Karpas-422 (cell line): ENCODE data around the gene JUND. TPM values are rescaled to one million over a fixed set of nuclear protein-coding genes. Genes with fewer than 3 reads are reported as not detected.

Experiments
- DNase-seq: peaks from one replicate; pipeline ENCODE4 v3.0.0-alpha.2; 2015
- H2AFZ ChIP-seq: fragments of 200-600 bp; sonication (generic); 2 replicates; pipeline ENCODE4 v1.6.1; 2014; ENCODE audit warnings: antibody characterized with exemption, low read length, mixed read lengths
- H3K27ac ChIP-seq: fragments of 200-600 bp; sonication (generic); 2 replicates; pipeline ENCODE4 v1.5.1; 2014; ENCODE audit warnings: mild to moderate bottlenecking, low read length, moderate library complexity
- H3K27me3 ChIP-seq: fragments of 200-600 bp; sonication (generic); 2 replicates; pipeline ENCODE4 v1.6.1; 2014; ENCODE audit warnings: low read length, mixed read lengths
- H3K36me3 ChIP-seq: fragments of 200-600 bp; sonication (generic); 2 replicates; pipeline ENCODE4 v1.6.1; 2014; ENCODE audit warnings: low read length, mixed read lengths; ENCODE audit not compliant: insufficient read depth
- H3K4me1 ChIP-seq: fragments of 200-600 bp; sonication (generic); 2 replicates; pipeline ENCODE4 v1.6.1; 2014; ENCODE audit warnings: mild to moderate bottlenecking, low read length, mixed read lengths
- H3K4me2 ChIP-seq: fragments of 200-600 bp; sonication (generic); 2 replicates; pipeline ENCODE4 v1.6.1; 2014; ENCODE audit warnings: low read length, low read depth, mild to moderate bottlenecking; ENCODE audit not compliant: poor library complexity, severe bottlenecking
- H3K4me3 ChIP-seq: fragments of 200-600 bp; sonication (generic); 2 replicates; pipeline ENCODE4 v1.5.1; 2014; ENCODE audit warnings: mild to moderate bottlenecking, antibody characterized with exemption, low read length, mixed read lengths
- H3K79me2 ChIP-seq: fragments of 200-600 bp; sonication (generic); 2 replicates; pipeline ENCODE4 v1.6.1; 2014; ENCODE audit warnings: mild to moderate bottlenecking, low read length, mixed read lengths
- H3K9ac ChIP-seq: fragments of 200-600 bp; sonication (generic); 2 replicates; pipeline ENCODE4 v1.6.0; 2014; ENCODE audit warnings: low read length
- H3K9me2 ChIP-seq: fragments of 200-600 bp; sonication (generic), shearing (Covaris generic); replicated peaks from 2 replicates; pipeline ENCODE4 v1.6.0; 2014; ENCODE audit warnings: mild to moderate bottlenecking, low read length, moderate library complexity; ENCODE audit not compliant: insufficient read depth
- H3K9me3 ChIP-seq: fragments of 300-700, 200-600 bp; sonication (generic); 2 replicates; pipeline ENCODE4 v1.6.1; 2014; ENCODE audit warnings: low read length, mixed read lengths
- H4K20me1 ChIP-seq: fragments of 200-600 bp; sonication (generic); 2 replicates; pipeline ENCODE4 v1.6.1; 2014; ENCODE audit warnings: mild to moderate bottlenecking, antibody characterized with exemption, low read length, low read depth; ENCODE audit not compliant: insufficient read depth
- total RNA-seq: library from RNA; depleted of rRNA; stranded (reverse); fragments of >200 nt; shearing (Covaris generic); gene quantifications from 2 replicates; pipeline ENCODE4 v1.2.3, GENCODE V29; 2014; ENCODE audit warnings: low replicate concordance

JUND gene
- total RNA-seq, 1 experiment from 2014 or later: 69.5 TPM

- H3K9me2 ChIP-seq: no peaks in the 10 kb centered on the region
- no peak overlapping the region for H3K4me3 ChIP-seq
- no peak overlapping the region for H3K27ac ChIP-seq
- H3K4me2 ChIP-seq: no peak overlapping the region
- no peaks in the 10 kb centered on the region for H3K36me3 ChIP-seq
- H4K20me1 ChIP-seq: no peaks in the 10 kb centered on the region
- no peaks in the 10 kb centered on the region for H3K27me3 ChIP-seq
- no peaks in the 10 kb centered on the region for H3K79me2 ChIP-seq
- DNase-seq: no peak
- no peak overlapping the region for H3K9ac ChIP-seq
- no peaks in the 10 kb centered on the region for H3K9me3 ChIP-seq
- peaks cover 31% of the 10 kb centered on the region for H3K4me1 ChIP-seq
- H2AFZ ChIP-seq: no peak overlapping the region
These were observed 13.6 kb upstream of the JUND start for GRCh38 chr19:18295034-18295451.

- Histone ChIP-seq H4K20me1 (no peaks in the 10 kb centered on the region), H2AFZ (no peak overlapping the region), H3K27me3 (no peaks in the 10 kb centered on the region), H3K9ac (no peak overlapping the region), H3K4me1 (peaks cover 31% of the 10 kb centered on the region), H3K27ac (no peak overlapping the region), H3K9me3 (no peaks in the 10 kb centered on the region), H3K36me3 (no peaks in the 10 kb centered on the region), H3K4me2 (no peak overlapping the region), H3K9me2 (no peaks in the 10 kb centered on the region), H3K79me2 (no peaks in the 10 kb centered on the region), H3K4me3 (no peak overlapping the region)
- peak; percentile 76 for DNase-seq
These were observed 13.0 kb upstream of the JUND start for GRCh38 chr19:18294467-18294864.

GRCh38 chr19:18293642-18294466, 12.4 kb upstream of the JUND start:
- Histone ChIP-seq H3K27ac (no peak overlapping the region), H3K9me2 (no peaks in the 10 kb centered on the region), H3K4me2 (no peak overlapping the region), H2AFZ (no peak overlapping the region), H3K9me3 (no peaks in the 10 kb centered on the region), H3K79me2 (no peaks in the 10 kb centered on the region), H3K4me1 (peaks cover 31% of the 10 kb centered on the region), H3K27me3 (no peaks in the 10 kb centered on the region), H3K36me3 (no peaks in the 10 kb centered on the region), H4K20me1 (no peaks in the 10 kb centered on the region), H3K4me3 (no peak overlapping the region), H3K9ac (0 out of 2 replicates have a peak overlapping the region, but pooled peaks have one; percentile 78)
- no peak for DNase-seq

GRCh38 chr19:18292810-18293641, 11.6 kb upstream of the JUND start:
- H2AFZ ChIP-seq: peak overlapping the region; percentile 67; the same call in 1 of the 2 replicates
- H3K79me2 ChIP-seq: no peaks in the 10 kb centered on the region
- no peaks in the 10 kb centered on the region for H3K36me3 ChIP-seq
- H3K9me3 ChIP-seq: no peaks in the 10 kb centered on the region
- peaks cover 31% of the 10 kb centered on the region for H3K4me1 ChIP-seq
- H3K4me3 ChIP-seq: peak overlapping the region; percentile 69
- no peak overlapping the region for H3K27ac ChIP-seq
- peak overlapping the region; percentile 78 for H3K9ac ChIP-seq
- no peaks in the 10 kb centered on the region for H4K20me1 ChIP-seq
- no peaks in the 10 kb centered on the region for H3K27me3 ChIP-seq
- H3K9me2 ChIP-seq: no peaks in the 10 kb centered on the region
- H3K4me2 ChIP-seq: peak overlapping the region; percentile 79
- no peak for DNase-seq

- no peaks in the 10 kb centered on the region for H4K20me1 ChIP-seq
- H3K27me3 ChIP-seq: no peaks in the 10 kb centered on the region
- no peak overlapping the region for H3K27ac ChIP-seq
- no peaks in the 10 kb centered on the region for H3K9me3 ChIP-seq
- H3K79me2 ChIP-seq: no peaks in the 10 kb centered on the region
- H3K36me3 ChIP-seq: no peaks in the 10 kb centered on the region
- H3K4me1 ChIP-seq: peaks cover 31% of the 10 kb centered on the region
- peak overlapping the region; percentile 69 for H3K4me3 ChIP-seq
- H2AFZ ChIP-seq: peak overlapping the region; percentile 67
- no peak for DNase-seq
- peak overlapping the region; percentile 79 for H3K4me2 ChIP-seq
- H3K9me2 ChIP-seq: no peaks in the 10 kb centered on the region
- H3K9ac ChIP-seq: peak overlapping the region; percentile 78
These were observed 11.0 kb upstream of the JUND start for GRCh38 chr19:18292462-18292809.

- H3K36me3 ChIP-seq: no peaks in the 10 kb centered on the region
- H2AFZ ChIP-seq: peak overlapping the region; percentile 67
- H3K27me3 ChIP-seq: no peaks in the 10 kb centered on the region
- H3K4me1 ChIP-seq: peaks cover 31% of the 10 kb centered on the region
- no peaks in the 10 kb centered on the region for H3K79me2 ChIP-seq
- H3K9me3 ChIP-seq: no peaks in the 10 kb centered on the region
- no peaks in the 10 kb centered on the region for H3K9me2 ChIP-seq
- DNase-seq: peak; percentile 79
- H3K4me3 ChIP-seq: peak overlapping the region; percentile 69
- peak overlapping the region; percentile 79 for H3K4me2 ChIP-seq
- H3K27ac ChIP-seq: no peak overlapping the region
- H4K20me1 ChIP-seq: no peaks in the 10 kb centered on the region
- H3K9ac ChIP-seq: peak overlapping the region; percentile 78
These were observed 10.4 kb upstream of the JUND start for GRCh38 chr19:18291590-18292461.

GRCh38 chr19:18291019-18291524, 9.7 kb upstream of the JUND start:
- no peaks in the 10 kb centered on the region for H3K9me3 ChIP-seq
- no peaks in the 10 kb centered on the region for H4K20me1 ChIP-seq
- H3K9me2 ChIP-seq: no peaks in the 10 kb centered on the region
- H3K4me1 ChIP-seq: peaks cover 31% of the 10 kb centered on the region
- no peaks in the 10 kb centered on the region for H3K27me3 ChIP-seq
- peak overlapping the region; percentile 69; the same call in 1 of the 2 replicates for H3K4me3 ChIP-seq
- peak overlapping the region; percentile 78 for H3K9ac ChIP-seq
- H3K4me2 ChIP-seq: peak overlapping the region; percentile 79
- H3K79me2 ChIP-seq: no peaks in the 10 kb centered on the region
- no peak overlapping the region for H3K27ac ChIP-seq
- no peaks in the 10 kb centered on the region for H3K36me3 ChIP-seq
- H2AFZ ChIP-seq: no peak overlapping the region; the same call in 1 of the 2 replicates
- DNase-seq: no peak
